Astrocyte (in vitro differentiated cells and primary cell): ENCODE results near the gene DSG1. TPM values are rescaled to one million over a fixed set of nuclear protein-coding genes. Genes with fewer than 3 reads are reported as not detected.

ENCODE experiments used
- total RNA-seq: library from RNA; stranded (reverse); gene quantifications from 2 replicates; pipeline ENCODE4 v1.2.1, GENCODE V29; 2021

Gene DSG1
- total RNA-seq, 1 donor from 2014 or later, result 0.05 TPM

Other genes with a start within 250 kb of the DSG1 start
- 39.4 and 48.7 TPM in 2 replicates for gene DSC2, start 215.7 kb upstream of the DSG1 start, total RNA-seq
- gene DSC1, start 155.3 kb upstream of the DSG1 start, total RNA-seq, result 0.18 and 0.43 TPM in 2 replicates
- gene DSG4, start 58.6 kb downstream of the DSG1 start, total RNA-seq, result not detected in 2 replicates
- 0.29 and 0.64 TPM in 2 replicates for gene DSG3, start 129.6 kb downstream of the DSG1 start, total RNA-seq
- 154 and 168 TPM in 2 replicates for gene DSG2, start 180.0 kb downstream of the DSG1 start, total RNA-seq